ENCODE measurements around the gene DIO1.
A peak's percentile ranks its signal among the peaks of the same experiment; 100 is the strongest.

The DIO1 gene

DNA sequence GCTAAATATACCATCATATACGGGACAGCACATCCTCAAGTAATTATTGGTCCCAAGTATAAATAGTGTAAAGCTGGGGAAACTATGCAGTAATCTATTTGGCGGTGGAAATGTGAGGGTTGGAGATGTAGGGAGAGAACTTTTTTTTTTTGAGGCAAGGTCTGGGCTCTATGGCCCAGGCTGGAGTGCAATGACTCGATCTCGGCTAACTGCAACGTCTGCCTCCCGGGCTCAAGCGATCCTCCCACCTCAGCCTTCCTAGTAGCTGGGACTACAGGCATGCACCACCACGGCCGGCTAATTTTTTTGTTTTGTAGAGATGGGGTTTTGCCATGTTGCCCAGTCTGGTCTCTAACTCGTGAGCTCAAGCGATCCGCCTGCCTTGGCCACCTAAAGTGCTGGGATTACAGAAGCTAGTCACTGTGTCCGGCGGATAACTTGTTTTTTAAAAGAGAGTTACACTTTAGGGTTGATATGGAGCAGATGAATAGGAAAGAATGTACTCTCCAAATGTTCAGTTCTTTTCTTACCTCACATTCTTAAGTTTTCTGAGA lies 49.6 kb downstream of the DIO1 start:
- no peak for DNase-seq

DNA sequence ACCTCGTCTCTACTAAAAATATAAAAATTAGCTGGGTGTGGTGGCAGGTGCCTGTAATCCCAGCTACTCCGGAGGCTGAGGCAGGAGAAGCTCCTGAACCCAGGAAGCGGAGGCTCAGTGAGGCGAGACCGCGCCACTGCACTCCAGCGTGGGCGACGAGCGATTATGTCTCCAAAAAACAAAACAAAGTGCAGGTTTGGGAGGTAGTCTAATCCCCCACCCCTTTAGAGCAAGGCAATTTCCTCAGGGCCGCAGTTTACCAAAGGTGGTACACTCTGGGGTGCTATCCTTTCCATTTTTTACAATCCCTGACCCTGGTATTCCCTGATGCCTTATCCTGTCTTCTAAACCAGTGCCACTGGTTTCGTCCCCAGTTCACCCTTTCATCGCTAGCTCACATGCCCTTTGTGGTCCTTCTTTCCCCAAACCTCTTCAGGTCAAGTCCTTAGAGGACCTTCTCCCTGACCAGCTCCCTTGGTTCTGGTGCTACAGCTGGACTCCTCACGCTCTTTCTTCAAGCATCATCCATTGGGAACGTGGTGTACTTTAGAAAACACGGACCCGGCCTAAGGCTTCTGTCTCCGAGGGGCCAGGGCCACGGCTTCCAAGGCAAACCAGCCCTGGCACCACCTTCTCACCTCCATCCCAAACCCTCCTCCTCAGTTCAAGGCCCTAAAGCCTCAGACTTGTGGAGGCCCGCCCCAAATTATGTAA lies 50.6 kb downstream of the DIO1 start:
- DNase-seq = no peak

DNA sequence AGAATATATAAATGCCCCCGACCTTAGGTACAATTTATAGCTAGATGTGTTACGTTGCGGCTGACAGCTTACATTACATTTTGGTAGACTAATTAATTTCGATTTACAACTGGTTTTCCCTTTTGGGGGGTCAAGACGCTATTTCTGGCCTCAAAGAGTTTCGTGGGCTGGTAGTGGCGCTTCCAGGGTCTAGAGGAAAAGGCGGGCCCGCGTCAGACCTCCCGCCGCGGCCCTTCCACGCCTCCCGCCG lies 51.1 kb downstream of the DIO1 start:
- no peak for DNase-seq

DNA sequence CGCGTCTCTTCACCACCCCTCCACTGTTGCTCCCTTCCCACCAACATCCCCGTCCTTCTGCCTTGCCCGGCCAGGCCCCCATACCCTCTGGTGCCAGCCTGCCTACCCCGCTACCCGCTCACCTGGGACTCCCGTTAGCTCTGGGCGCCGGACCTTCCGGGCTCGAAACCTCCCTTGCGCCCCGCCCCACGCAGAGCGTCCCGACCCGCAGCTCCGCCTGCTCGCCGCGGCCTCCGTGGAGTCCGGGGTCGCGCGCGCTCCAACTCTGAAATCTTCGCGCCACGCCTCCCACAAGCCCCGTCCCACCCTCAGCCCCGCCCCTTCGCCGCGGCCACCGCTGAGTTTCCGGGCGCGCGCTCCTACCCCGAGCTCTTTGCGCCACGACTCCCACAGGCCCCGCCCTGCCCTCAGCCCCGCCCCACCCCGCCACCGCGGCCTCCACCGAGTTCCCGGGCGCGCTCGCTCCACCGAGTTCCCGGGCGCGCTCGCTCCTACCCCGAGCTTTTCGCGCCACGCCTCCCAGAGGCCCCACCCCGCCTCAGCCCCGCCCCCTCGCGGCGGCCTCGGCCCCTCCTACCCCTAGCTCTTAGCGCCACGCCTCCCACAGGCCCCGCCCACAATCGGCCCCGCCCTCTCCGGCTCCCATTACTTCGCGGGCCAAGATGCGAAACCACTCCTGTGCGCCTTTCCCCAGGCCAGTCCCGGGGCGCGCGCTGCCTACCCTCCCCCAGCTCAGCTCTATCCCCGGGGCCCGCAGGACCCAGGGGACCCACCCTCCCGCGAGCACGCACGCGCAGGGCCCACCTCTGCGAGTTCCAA lies 51.7 kb downstream of the DIO1 start, which contains the start of gene IFT25:
Gene IFT25 (minus strand): TSS at position 267 of the 819 bp plus-strand sequence. CDS start 5,617 bp downstream, outside the sequence.
- peak; percentile 99 for DNase-seq

DNA sequence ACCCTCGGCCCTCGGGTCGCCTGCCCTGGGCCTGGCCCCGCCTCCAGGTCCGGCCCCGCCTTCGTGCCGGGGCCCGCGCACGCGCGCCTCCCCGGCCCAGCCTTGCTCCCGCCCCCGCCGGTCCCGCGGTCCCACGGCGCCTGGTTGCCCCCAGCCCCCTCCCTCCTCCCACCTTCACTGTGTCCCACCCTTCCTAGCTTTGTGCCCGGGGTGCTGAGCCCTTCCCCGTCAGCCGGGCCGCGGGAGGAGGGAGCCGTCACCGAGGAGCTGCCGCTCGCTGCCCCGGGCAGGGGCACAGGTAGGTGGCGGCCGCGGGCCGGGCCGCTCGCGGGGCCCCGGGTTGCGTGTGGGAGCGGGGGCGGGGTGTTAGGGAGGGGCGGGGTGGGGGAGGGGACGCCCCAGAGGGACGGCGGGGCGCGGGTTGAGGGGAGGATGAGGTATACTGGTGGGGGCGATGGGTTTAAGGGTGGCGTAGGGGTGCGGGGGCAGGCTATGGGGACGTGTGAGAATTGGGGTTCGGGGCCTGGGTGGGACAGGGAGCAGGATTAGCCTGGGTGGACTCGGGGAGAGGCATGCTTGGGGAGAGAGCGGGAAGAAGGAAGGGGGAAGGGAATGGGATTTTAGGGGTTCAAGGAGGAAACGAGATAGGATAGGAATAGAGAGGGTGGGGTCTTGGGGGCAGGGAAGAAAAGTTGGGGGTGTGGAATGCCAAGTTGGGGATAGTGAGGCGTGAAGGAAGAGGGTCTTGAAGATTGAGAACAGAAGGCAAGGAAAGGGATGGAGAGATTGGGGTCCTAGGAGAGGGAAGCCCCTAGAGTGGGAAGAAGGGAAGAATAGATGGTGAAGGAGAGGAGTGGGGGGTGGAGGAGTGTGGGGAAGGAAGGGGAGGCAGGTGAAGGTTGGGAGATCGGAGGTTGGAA lies 52.5 kb downstream of the DIO1 start, which contains the start of gene LRRC42:
Gene LRRC42 (plus strand): TSS at position 99 of the 920 bp plus-strand sequence. CDS start 5,650 bp downstream, outside the sequence.
- no peak for DNase-seq

DNA sequence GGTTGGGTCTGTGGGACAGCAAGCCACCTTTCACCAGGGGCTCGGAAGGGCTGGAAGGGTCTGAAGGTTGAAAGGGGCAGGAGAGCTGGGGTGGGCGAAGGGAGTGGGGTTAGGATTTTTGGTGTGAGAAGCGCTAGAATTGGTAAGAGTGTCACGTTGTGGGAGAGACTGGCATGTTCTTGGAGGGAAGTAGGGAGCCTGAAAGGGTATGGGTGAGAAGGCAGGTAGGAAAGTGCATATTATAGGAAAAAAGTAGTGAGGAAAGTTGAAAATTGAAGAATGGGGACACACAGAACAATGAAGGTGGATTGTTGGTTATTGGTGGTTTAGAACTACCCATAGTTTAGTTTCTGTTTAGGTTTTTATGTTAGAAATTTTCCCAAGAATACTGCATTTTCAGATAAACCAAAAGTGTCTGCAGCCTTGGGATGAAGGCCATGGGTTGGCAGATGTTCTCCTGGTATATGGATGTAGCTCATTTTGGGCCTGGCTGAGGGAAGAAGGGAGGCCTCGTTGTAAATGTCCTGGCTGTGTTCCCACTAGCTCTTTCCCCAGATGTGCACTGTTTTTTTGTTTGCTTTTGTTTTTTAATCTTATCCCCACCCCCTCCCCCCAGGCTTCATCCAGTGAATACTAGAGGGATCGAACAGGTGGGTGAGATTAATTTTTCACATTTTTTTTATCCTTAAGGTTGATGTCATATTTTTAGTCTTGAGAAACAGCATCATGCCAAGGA lies 53.4 kb downstream of the DIO1 start:
- DNase-seq = no peak

DNA sequence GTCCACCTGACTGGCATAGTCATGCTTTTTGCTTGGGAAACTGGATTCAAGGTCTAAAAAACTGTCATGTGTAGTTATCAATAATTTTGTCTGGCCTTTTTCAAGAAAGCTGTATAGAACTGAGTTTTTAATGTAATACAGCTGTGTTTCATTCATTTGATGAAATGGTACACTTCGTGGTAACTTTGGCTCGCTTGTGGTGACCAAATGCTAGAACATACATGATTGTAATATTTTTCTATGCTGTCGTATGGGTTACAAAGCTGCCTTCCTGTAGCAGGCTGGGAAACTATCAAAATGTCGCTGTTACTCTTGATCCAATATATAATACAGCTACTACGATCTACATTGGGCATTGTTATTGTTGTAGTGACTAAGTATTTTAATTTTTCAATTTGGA lies 54.3 kb downstream of the DIO1 start:
- DNase-seq = no peak

DNA sequence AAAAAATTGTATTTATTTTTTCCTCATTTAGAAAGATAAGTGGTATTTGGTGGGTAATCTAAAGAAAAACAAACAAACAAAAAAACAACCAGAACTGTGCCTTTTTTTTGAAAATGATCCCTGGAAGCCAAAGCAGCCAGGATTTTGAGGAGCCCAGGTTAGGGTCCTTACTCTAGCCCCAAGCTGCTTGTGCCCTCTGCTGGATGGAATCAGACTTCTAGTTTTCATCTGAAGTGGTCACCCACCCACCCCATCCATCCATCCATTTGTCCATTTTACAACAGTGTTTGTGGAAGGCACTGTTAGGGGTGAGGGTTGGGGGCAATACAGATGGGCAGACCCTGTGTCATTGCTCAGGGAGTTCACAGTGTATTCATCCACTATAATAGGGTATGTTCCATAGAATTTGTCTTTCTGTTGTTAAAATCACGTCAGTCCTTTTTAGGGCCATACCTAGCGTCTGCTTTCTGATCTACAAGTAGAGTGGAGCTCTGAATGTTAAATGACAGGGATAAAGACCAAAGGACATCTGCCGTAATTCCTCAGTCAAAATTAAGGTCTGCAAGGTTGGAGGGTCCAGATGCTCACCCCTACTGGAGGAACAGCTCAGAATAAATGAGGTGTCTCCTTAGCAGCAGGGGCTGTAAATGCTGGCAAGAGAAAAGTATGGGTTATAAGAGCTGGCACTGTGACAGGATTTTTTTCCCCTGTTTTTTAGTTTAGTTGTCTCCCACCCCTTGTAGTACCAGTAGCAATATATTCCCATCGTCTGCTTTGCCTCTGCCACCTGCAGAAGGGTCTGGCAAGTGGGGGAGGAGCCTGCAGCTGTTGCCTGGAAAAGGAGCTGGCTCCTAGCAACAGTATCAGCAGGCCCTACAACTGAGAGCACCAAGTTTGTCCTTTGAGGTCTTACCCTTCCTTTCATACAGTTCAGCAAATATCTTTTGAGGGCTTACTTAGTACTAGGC lies 55.3 kb downstream of the DIO1 start:
- no peak for DNase-seq

DNA sequence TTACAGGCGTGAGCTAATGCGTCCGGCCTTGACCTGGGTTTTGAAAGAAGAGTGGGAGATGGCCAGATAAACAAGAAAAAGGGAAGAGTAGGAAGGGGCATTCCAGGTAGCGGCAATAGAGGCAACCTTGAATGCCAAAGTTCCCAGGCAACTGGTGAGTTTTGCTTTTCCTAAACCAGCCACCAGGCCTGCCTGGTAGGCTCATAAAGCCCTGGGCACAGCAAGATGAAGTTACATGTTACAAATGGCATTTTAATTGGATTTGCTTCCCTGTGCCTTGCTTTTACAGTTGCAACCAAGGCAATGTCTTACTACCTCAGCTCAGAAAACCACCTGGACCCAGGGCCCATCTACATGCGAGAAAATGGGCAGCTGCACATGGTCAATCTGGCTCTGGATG lies 57.7 kb downstream of the DIO1 start:
- DNase-seq = no peak

DNA sequence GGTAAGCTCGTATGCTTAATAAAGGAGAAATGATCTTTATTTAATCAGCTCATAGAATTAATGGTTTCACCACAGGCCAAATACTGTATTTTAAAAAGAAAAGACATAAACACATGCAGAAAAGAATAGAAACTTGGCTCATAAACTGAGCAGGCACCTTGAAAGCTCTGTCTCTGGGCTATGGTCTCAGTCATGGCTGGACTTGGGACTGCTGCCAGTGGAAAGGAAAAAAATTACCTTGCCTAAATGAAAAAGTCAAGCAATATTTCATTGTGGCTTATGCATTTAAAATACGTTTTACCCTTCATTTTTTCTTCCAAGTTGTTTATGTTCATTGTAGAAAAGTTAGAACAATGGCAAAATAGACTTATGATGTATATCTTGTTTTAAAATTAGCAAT lies 60.1 kb downstream of the DIO1 start:
- no peak for DNase-seq

DNA sequence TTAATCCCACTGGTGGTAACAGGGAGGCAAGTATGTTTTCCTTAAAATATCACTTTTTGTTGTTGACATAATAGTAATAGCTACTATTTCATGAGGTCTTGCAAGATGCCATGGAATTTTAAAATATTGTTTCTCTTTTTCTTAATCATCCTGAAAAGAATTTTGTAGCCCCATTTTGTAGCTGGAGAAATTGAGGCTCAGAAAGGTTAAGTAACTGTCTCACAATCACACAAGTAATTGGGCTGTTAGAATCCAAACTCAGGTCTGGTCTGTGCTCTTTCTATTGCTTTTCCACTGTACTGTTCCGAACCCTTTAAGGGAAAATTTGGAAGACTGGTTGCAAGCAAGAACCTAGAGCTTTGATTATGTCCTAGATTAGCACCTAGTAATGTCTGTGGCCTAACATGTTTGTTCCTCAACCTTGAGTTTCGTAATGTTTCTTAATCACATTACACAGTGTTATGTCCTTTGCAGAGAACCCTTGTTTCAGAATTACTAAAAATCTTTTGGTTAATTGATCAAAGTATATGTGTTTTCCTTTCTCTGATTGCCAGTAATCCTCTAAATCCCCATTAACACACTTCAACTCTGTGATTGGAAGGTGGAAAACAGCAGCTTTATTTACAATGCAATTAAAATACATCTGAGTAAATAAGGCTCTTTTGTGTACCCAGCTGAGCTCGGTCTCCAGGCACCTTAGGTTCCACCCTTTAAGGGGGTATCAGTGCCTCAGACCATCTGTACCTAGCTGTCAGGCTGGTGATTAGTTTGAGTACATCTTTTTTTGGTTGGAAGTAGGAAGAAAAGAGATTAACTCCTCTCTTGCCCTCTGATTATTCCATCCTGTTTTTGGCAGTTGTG lies 62.6 kb downstream of the DIO1 start:
- no peak for DNase-seq

DNA sequence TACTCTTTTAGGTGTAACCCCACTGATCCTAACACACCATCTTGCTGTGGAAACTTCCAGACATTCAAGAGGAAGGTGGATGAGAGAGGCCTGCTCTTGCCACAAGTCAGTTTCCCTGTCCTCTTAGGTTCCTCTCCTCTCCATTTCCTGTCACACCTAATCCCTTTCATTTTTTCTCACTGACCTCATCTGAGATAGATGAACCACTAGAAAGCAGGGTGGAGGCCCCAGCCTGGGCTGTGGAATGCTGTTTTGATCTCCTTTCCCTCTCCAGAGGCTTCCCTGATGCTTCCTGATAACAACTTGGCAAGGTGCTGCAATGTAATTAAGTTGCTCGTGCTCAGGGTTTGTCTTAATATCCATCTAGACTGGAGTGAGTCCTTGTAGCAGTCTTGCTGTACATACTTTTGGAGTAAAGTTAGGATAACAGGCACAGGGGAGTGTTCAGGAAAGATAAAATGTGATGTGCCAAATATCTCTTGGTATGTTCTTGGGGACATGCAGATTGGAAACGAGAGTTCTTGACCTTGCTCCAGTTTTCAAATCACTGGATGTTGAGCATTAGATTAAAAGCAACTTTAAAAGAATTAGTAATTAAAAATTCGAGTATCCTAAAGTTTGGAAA lies 63.3 kb downstream of the DIO1 start:
- DNase-seq = no peak

DNA sequence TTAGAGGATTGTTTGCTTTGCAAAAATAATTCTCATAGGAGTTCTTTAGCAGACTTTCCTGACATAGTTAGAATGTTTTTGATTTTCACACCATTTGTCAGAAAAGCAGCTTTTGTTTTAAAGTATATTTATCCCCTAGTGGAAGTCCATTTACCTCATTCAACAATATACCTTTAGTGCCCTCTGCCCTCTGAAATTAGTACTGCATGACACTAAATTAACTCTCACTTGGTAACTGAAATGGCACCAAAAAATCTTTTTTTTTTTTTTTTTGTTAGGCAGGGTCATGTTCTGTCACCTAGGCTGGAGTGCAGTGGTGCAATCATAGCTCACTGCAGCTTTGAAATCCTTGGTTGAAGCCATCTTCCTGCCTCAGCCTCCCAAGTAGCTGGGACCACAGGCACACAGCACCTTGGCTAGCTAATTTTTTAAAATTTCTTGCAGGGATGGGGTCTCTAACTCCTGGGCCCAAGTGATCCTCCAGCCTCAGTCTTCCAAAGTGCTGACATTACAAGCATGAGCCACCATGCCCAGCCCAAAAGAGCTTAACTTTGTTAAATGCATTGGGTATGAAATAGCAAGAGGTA lies 65.8 kb downstream of the DIO1 start:
- DNase-seq = no peak

Measured in stimulated activated CD4-positive, alpha-beta T cell treated with anti-CD3 and anti-CD28 coated beads, Interleukin-2, amount 100 ng/mL, for 24 hours (primary cell).